ENCODE results near the gene DCST2.

DNA sequence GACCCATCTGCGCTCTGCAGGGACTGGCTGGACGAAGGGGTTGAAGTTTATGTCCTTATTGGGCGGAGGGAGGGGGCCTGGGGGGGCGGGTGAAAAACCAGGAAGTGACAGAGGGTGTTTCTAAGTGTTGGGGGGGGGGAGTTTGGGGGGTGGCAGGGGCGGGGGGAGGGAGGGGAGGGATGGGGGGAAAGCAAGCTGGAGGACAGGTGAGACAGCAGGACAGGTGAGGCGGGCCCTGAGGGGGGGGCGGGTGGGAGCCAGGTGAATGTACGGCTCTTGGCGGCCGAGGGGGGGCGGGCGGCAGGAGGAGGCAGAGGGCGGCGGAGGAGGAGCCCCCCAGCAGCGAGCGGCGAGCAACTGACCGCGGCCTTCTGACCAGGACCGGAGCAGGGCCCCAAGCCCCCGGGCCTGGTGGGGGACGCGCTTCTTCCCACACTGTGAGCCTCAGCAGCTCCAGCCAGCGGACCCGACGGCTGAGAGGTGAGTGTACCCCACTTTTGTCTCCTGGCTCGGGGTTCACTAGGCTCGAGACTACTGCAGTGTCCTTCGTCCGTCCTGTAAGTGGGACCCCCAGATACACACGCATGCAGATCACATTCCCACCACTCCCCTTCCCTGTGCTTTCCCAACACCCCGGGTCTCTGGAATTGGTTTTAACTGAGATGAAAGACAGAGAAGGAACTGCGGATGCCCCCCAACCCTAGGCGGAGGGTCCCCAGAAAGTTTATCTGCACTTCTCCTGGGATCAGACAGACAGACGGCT lies 30.9 kb downstream of the DCST2 start, which contains the start of gene ZBTB7B:
- TF ChIP-seq TAF1 (IDR thresholded peaks at IDR 0.05; ENCODE audit: borderline replicate concordance, insufficient read depth, low read length) (no peak; the same call in 1 of the 2 replicates), POLR2AphosphoS5 (IDR thresholded peaks at IDR 0.05; ENCODE audit: low read depth, low read length) (no peak), SIN3A (IDR thresholded peaks at IDR 0.05; ENCODE audit: borderline replicate concordance, insufficient read depth, low read length) (no peak), FOXP2 (optimal IDR thresholded peaks at IDR 0.05; ENCODE audit: borderline replicate concordance, extremely low read depth, extremely low read length, insufficient read depth) (no peak)
- TF ChIP-seq, protein P1, sequence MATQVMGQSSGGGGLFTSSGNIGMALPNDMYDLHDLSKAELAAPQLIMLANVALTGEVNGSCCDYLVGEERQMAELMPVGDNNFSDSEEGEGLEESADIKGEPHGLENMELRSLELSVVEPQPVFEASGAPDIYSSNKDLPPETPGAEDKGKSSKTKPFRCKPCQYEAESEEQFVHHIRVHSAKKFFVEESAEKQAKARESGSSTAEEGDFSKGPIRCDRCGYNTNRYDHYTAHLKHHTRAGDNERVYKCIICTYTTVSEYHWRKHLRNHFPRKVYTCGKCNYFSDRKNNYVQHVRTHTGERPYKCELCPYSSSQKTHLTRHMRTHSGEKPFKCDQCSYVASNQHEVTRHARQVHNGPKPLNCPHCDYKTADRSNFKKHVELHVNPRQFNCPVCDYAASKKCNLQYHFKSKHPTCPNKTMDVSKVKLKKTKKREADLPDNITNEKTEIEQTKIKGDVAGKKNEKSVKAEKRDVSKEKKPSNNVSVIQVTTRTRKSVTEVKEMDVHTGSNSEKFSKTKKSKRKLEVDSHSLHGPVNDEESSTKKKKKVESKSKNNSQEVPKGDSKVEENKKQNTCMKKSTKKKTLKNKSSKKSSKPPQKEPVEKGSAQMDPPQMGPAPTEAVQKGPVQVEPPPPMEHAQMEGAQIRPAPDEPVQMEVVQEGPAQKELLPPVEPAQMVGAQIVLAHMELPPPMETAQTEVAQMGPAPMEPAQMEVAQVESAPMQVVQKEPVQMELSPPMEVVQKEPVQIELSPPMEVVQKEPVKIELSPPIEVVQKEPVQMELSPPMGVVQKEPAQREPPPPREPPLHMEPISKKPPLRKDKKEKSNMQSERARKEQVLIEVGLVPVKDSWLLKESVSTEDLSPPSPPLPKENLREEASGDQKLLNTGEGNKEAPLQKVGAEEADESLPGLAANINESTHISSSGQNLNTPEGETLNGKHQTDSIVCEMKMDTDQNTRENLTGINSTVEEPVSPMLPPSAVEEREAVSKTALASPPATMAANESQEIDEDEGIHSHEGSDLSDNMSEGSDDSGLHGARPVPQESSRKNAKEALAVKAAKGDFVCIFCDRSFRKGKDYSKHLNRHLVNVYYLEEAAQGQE (IDR thresholded peaks at IDR 0.05; ENCODE audit: insufficient read depth in 1 of 2, low read depth in 2 of 2, low read length in 2 of 2), result no peak

Measured in PFSK-1 (cell line).